Activated CD4-positive, alpha-beta T cell treated with anti-CD3 and anti-CD28 coated beads, Interleukin-2, amount 50 U/mL, for 16 hours (primary cell): ENCODE results near the gene RDX.
A peak's percentile ranks its signal among the peaks of the same experiment; 100 is the strongest.
"Not testable (repeated sequence)": the region's sequence is repeated elsewhere in the genome, so short reads cannot be mapped to it uniquely, and the experiment has no call there.

Experiments
- DNase-seq: peaks from one replicate; pipeline ENCODE4 v3.0.0-alpha.2; 2020

Gene RDX

GRCh38 chr11:110199184-110199981 is 97.0 kb downstream of the RDX start:
- no peak for DNase-seq

- no peak for DNase-seq
Measured at GRCh38 chr11:110198031-110198729, 98.2 kb downstream of the RDX start.

GRCh38 chr11:110196884-110197420 is 99.5 kb downstream of the RDX start:
- DNase-seq: no peak

GRCh38 chr11:110196241-110196754 is 100.1 kb downstream of the RDX start:
- no peak for DNase-seq

- DNase-seq: not testable (repeated sequence)
Measured at GRCh38 chr11:110194211-110194766, 102.1 kb downstream of the RDX start.

GRCh38 chr11:110192604-110193282 is 103.7 kb downstream of the RDX start:
- peak; percentile 16 for DNase-seq

- DNase-seq: no peak
Measured at GRCh38 chr11:110190885-110191284, 105.5 kb downstream of the RDX start.

- DNase-seq: no peak
Measured at GRCh38 chr11:110187731-110188130, 108.7 kb downstream of the RDX start.

- DNase-seq: no peak
Measured at GRCh38 chr11:110186867-110187266, 109.5 kb downstream of the RDX start.

- no peak for DNase-seq
Measured at GRCh38 chr11:110186456-110186855, 110.0 kb downstream of the RDX start.

GRCh38 chr11:110185599-110185998 is 110.8 kb downstream of the RDX start:
- no peak for DNase-seq

GRCh38 chr11:110185121-110185591 is 111.3 kb downstream of the RDX start:
- DNase-seq: no peak

GRCh38 chr11:110184456-110184855 is 112.0 kb downstream of the RDX start:
- DNase-seq: no peak

- DNase-seq: peak; percentile 31
Measured at GRCh38 chr11:110182886-110183285, 113.5 kb downstream of the RDX start.

GRCh38 chr11:110179064-110179463 is 117.3 kb downstream of the RDX start:
- no peak for DNase-seq

GRCh38 chr11:110177086-110177456 is 119.3 kb downstream of the RDX start:
- DNase-seq: no peak

- no peak for DNase-seq
Measured at GRCh38 chr11:110176366-110177085, 119.9 kb downstream of the RDX start.

GRCh38 chr11:110174645-110175310 is 121.6 kb downstream of the RDX start:
- no peak for DNase-seq

- peak; percentile 68 for DNase-seq
Measured at GRCh38 chr11:110173811-110174644, 122.4 kb downstream of the RDX start.

GRCh38 chr11:110172468-110173065 is 123.8 kb downstream of the RDX start:
- no peak for DNase-seq
